Measurements from ENCODE around the gene ZYG11B.

DNA sequence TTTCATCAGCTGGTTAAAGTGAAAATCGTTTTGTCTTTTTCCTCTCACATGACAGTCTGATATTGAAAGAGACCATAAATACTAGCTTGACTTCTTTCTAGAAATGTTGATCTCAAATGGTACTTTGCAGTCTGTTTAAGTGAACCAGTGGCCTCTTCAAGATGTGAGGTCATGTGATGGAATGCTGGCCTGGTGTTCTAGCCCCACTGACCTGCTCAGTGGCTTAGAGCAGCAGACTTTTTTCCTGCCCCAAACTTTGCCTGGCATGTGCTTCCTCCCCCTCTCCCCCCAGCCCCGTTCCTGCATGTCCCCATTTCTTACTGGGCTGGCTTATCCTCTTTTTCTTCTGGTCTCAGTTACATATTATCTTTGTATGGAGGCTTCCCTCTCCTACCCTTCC lies 150.6 kb downstream of the ZYG11B start:
- TF ChIP-seq, protein P1, sequence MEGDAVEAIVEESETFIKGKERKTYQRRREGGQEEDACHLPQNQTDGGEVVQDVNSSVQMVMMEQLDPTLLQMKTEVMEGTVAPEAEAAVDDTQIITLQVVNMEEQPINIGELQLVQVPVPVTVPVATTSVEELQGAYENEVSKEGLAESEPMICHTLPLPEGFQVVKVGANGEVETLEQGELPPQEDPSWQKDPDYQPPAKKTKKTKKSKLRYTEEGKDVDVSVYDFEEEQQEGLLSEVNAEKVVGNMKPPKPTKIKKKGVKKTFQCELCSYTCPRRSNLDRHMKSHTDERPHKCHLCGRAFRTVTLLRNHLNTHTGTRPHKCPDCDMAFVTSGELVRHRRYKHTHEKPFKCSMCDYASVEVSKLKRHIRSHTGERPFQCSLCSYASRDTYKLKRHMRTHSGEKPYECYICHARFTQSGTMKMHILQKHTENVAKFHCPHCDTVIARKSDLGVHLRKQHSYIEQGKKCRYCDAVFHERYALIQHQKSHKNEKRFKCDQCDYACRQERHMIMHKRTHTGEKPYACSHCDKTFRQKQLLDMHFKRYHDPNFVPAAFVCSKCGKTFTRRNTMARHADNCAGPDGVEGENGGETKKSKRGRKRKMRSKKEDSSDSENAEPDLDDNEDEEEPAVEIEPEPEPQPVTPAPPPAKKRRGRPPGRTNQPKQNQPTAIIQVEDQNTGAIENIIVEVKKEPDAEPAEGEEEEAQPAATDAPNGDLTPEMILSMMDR (conservative IDR thresholded peaks at IDR 0.05 in 1 of 2, IDR thresholded peaks at IDR 0.05 in 1 of 2; ENCODE audit: extremely low read depth in 1 of 2, insufficient read depth in 1 of 2, low read depth in 1 of 2, low read length in 2 of 2), result no peak
- no peak for TF ChIP-seq EZH2 (IDR thresholded peaks at IDR 0.05; ENCODE audit: borderline replicate concordance, low read length)
